ENCODE data around the gene WDR36. TPM values are rescaled to one million over a fixed set of nuclear protein-coding genes. Genes with fewer than 3 reads are reported as not detected.

The WDR36 gene
- total and polyA plus RNA-seq, 2 of the 13 experiments (the other 11 are each of a cell fraction or from before 2014, with no cell fraction given) = 18.2 to 40.6 TPM

GRCh38 chr5:111092062-111092853 lies at the start of gene WDR36 (continued):
- TF ChIP-seq TCF12 (IDR thresholded peaks at IDR 0.05) = no peak
- TF ChIP-seq TCF12 (CRISPR knock-in tag; IDR thresholded peaks at IDR 0.05) = 0 out of 2 replicates have a peak, but pooled peaks have one; percentile 56
- peak; percentile 96 for TF ChIP-seq IKZF5 (CRISPR knock-in tag; IDR thresholded peaks at IDR 0.05)
- no peak for TF ChIP-seq REXO4 (CRISPR knock-in tag; IDR thresholded peaks at IDR 0.05; ENCODE audit: borderline replicate concordance)
- no peak for TF ChIP-seq TRIM24 (CRISPR knock-in tag; IDR thresholded peaks at IDR 0.05)
- peak; percentile 94 for TF ChIP-seq NRL (CRISPR knock-in tag; IDR thresholded peaks at IDR 0.05; ENCODE audit: borderline replicate concordance)
- TF ChIP-seq ZNF17 (CRISPR knock-in tag; IDR thresholded peaks at IDR 0.05) = peak; percentile 94; the same call in 1 of the 2 replicates
- TF ChIP-seq PBX2 (CRISPR knock-in tag; IDR thresholded peaks at IDR 0.05) = no peak
- TF ChIP-seq ZNF501 (CRISPR knock-in tag; IDR thresholded peaks at IDR 0.05) = peak; percentile 89
- TF ChIP-seq ZKSCAN1 (IDR thresholded peaks at IDR 0.05; ENCODE audit: low read length) = peak; percentile 51; the same call in 1 of the 2 replicates
- TF ChIP-seq HNF4G (IDR thresholded peaks at IDR 0.05; ENCODE audit: borderline replicate concordance, low read depth, low read length) = peak; percentile 79
- peak; percentile 57; the same call in 1 of the 2 replicates for TF ChIP-seq HNF4G (CRISPR knock-in tag; IDR thresholded peaks at IDR 0.05; ENCODE audit: borderline replicate concordance, low read depth)
- peak; percentile 94 for TF ChIP-seq ZSCAN31 (CRISPR knock-in tag; IDR thresholded peaks at IDR 0.05; ENCODE audit: low read depth)
- 0 out of 2 replicates have a peak, but pooled peaks have one; percentile 48 for TF ChIP-seq ISX (CRISPR knock-in tag; conservative IDR thresholded peaks at IDR 0.05)
- peak; percentile 97 for TF ChIP-seq ZNF205 (CRISPR knock-in tag; IDR thresholded peaks at IDR 0.05)
- TF ChIP-seq ZNF552 (CRISPR knock-in tag; IDR thresholded peaks at IDR 0.05; ENCODE audit: borderline replicate concordance) = peak; percentile 99
- peak; percentile 54 for TF ChIP-seq FOXK2 (IDR thresholded peaks at IDR 0.05)
- peak; percentile 83 for TF ChIP-seq ISL2 (CRISPR knock-in tag; IDR thresholded peaks at IDR 0.05)
- 0 out of 2 replicates have a peak, but pooled peaks have one; percentile 57 for TF ChIP-seq ZNF121 (CRISPR knock-in tag; IDR thresholded peaks at IDR 0.05)
- peak; percentile 95; the same call in 1 of the 2 replicates for TF ChIP-seq SRY (CRISPR knock-in tag; IDR thresholded peaks at IDR 0.05)
- peak; percentile 85 for TF ChIP-seq GMEB1 (CRISPR knock-in tag; IDR thresholded peaks at IDR 0.05; ENCODE audit: borderline replicate concordance)
- TF ChIP-seq NCOR1 (IDR thresholded peaks at IDR 0.05; ENCODE audit: borderline replicate concordance, low read length) = peak; percentile 61; the same call in 1 of the 2 replicates
- TF ChIP-seq POLR2A (IDR thresholded peaks at IDR 0.05; ENCODE audit: insufficient read depth in 1 of 2, low read depth in 2 of 2, low read length in 2 of 2) = peak; percentile 91 to 92
- TF ChIP-seq HNRNPL (IDR thresholded peaks at IDR 0.05; ENCODE audit: low read depth, low read length) = no peak
- peak; percentile 76 for TF ChIP-seq THAP7 (CRISPR knock-in tag; IDR thresholded peaks at IDR 0.05)
